Measurements from ENCODE around the gene HOXD8.

The HOXD8 gene

DNA sequence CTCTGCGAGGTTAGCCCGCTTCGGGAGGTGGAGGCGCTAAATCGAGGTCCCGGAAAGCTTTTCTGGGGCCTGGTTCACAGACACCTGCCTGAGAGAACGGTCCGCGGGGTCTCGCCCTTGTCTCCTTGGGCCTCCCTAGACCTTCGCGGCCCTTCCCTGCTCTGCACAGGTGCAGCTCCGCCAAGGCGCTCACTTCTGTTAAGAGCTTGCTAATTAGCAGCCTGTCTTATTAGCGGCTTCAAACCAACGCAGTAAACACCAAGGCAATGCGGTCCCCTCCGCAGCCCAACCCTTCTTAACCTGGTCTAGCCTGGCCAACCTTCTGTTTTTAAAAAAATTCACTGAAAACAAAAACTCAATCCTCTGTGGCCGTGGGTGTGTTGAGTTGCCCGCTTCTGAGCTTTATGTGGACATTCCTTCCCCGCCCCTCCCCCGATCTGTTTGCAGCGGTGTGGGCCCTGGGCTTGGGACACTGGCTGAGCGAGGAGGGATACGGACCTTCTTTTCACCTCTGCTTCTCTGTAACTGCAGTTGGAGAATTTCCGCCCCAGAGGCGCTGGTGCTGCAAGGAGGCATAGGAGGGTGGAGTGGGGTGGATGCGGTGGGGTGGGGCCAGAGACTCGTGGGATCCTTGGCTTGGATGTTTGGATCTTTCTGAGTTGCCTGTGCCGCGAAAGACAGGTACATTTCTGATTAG, 18.4 kb downstream of the HOXD8 start:
- TF ChIP-seq, protein P1, sequence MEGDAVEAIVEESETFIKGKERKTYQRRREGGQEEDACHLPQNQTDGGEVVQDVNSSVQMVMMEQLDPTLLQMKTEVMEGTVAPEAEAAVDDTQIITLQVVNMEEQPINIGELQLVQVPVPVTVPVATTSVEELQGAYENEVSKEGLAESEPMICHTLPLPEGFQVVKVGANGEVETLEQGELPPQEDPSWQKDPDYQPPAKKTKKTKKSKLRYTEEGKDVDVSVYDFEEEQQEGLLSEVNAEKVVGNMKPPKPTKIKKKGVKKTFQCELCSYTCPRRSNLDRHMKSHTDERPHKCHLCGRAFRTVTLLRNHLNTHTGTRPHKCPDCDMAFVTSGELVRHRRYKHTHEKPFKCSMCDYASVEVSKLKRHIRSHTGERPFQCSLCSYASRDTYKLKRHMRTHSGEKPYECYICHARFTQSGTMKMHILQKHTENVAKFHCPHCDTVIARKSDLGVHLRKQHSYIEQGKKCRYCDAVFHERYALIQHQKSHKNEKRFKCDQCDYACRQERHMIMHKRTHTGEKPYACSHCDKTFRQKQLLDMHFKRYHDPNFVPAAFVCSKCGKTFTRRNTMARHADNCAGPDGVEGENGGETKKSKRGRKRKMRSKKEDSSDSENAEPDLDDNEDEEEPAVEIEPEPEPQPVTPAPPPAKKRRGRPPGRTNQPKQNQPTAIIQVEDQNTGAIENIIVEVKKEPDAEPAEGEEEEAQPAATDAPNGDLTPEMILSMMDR (IDR thresholded peaks at IDR 0.05; ENCODE audit: insufficient read depth, low read depth, low read length, missing control alignments): no peak
- H3K4me3 ChIP-seq (ENCODE audit: low read depth, low read length): no peak overlapping the region
- DNase-seq (ENCODE audit: low read depth): no peak

DNA sequence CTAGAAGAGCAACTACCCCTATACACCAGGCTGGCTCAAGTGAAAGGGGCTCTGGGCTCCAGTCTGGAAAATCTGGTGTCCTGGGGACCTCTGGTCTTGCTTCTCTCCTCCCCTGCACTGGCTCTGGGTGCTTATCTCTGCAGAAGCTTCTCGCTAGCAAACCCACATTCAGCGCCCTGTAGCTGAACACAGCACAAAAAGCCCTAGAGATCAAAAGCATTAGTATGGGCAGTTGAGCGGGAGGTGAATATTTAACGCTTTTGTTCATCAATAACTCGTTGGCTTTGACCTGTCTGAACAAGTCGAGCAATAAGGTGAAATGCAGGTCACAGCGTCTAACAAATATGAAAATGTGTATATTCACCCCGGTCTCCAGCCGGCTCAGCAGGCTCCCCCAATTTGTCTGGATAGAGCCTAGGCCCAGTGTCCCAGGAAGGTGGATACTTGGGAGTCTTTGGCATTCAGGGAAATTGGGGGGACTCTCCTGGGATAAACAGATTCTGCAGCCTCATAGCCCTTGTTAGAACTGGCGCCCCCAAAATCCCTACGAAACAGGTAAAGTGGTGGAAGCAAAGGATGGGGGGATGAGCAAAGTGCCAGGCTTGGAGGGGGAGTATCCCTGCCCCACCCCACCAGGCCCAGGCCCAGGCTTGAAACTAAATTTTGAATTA, 19.4 kb downstream of the HOXD8 start:
- DNase-seq (ENCODE audit: low read depth): no peak
- TF ChIP-seq, protein P1 (IDR thresholded peaks at IDR 0.05; ENCODE audit: insufficient read depth, low read depth, low read length, missing control alignments): no peak
- no peak overlapping the region for H3K4me3 ChIP-seq (ENCODE audit: low read depth, low read length)

GRCh38 chr2:176149481-176149938, 20.0 kb downstream of the HOXD8 start:
- DNase-seq (ENCODE audit: low read depth): no peak
- TF ChIP-seq, protein P1 (IDR thresholded peaks at IDR 0.05; ENCODE audit: insufficient read depth, low read depth, low read length, missing control alignments): no peak
- H3K4me3 ChIP-seq (ENCODE audit: low read depth, low read length): no peak overlapping the region

DNA sequence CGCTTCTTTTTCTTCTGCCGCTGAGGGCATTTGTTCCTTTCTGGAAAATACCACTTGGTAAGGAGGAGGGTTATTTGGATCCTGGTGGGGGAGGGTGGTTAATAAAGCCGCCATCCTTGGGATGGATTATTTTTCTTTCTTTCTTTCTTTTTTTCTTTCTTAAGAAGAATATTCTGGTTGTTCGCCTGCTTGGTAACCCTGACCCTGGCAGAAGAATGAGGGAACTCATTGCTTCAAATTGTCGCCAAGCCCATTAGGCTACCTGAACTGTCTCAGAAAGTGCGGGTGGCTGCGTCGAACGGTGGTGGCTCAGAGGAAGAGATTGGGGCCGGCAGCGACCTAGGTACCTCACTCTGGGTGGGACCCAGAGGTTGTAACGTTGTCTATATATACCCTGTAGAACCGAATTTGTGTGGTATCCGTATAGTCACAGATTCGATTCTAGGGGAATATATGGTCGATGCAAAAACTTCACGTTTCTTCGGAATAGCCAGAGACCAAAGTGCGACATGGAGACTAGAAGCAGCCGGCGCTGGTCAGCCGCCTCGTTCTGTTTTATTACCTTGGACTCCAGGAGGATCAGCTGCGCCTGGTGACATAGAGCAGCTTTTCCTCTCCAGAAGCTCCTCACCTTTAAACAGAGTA, 20.6 kb downstream of the HOXD8 start:
- no peak for DNase-seq (ENCODE audit: low read depth)
- TF ChIP-seq, protein P1 (IDR thresholded peaks at IDR 0.05; ENCODE audit: insufficient read depth, low read depth, low read length, missing control alignments): no peak
- no peak overlapping the region for H3K4me3 ChIP-seq (ENCODE audit: low read depth, low read length)

DNA sequence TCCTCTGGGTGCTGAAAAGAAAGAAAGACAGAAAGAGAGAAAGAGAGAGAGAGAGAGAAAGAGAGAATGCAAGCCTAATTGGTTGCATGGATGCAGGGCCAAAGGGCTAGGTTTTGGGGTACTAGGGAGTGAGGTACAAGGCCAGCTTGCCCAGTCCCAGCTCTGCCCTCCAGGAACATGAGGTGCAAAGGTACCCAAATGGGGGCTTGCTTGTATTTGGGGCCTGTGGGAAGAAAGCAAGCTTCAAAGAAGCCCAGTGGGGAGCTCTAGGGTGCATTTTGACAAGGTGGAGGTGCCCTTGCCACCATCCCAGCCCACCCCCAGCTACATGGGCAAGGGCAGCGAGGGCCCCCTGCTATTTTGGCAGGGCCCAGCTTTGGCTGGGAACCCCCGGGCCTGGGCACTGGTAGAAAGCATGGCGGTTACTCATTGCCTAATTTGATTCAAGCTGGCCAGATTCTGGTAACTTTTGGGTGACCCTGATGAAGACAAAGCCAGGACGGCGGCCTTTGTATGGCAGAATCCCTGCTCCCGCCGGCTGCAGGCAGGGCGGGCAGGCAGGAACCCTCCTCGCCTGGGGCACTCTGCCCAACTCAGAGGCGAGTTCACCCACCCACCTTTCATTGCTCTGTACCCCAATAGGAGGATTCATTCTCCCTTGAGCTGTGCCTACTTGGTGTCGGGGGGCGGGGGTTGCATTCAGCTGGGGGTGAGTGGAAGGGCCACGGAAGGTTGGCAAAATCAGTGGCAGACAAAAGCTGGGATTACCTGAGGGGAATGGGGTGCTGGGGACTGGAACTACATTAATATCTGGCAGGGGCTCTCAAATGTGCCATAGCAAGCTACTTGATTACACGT, 21.3 kb downstream of the HOXD8 start:
- TF ChIP-seq, protein P1 (IDR thresholded peaks at IDR 0.05; ENCODE audit: insufficient read depth, low read depth, low read length, missing control alignments): no peak
- no peak overlapping the region for H3K4me3 ChIP-seq (ENCODE audit: low read depth, low read length)
- DNase-seq (ENCODE audit: low read depth): no peak

GRCh38 chr2:176151442-176152287, 22.2 kb downstream of the HOXD8 start, which contains the start of gene HOXD4:
Gene HOXD4, plus strand, starts transcription at chr2:176151550. Its CDS starts 84 bp downstream, at chr2:176151634.
- no peak for DNase-seq (ENCODE audit: low read depth)
- TF ChIP-seq, protein P1 (IDR thresholded peaks at IDR 0.05; ENCODE audit: insufficient read depth, low read depth, low read length, missing control alignments): no peak
- no peak within 1 kb of the TSS for H3K4me3 ChIP-seq (ENCODE audit: low read depth, low read length)
